UCSD-AML1 (cell line): Measurements from ENCODE around the gene SLC12A3.

Source experiments
- DNase-seq: peaks from one replicate; lab custom pipeline; 2025; ENCODE audit not compliant: unreplicated experiment; lab: John Stamatoyannopoulos, UW

Gene SLC12A3

GRCh38 chr16:56848029-56848936, 16.7 kb upstream of the SLC12A3 start:
- DNase-seq = no peak

DNA sequence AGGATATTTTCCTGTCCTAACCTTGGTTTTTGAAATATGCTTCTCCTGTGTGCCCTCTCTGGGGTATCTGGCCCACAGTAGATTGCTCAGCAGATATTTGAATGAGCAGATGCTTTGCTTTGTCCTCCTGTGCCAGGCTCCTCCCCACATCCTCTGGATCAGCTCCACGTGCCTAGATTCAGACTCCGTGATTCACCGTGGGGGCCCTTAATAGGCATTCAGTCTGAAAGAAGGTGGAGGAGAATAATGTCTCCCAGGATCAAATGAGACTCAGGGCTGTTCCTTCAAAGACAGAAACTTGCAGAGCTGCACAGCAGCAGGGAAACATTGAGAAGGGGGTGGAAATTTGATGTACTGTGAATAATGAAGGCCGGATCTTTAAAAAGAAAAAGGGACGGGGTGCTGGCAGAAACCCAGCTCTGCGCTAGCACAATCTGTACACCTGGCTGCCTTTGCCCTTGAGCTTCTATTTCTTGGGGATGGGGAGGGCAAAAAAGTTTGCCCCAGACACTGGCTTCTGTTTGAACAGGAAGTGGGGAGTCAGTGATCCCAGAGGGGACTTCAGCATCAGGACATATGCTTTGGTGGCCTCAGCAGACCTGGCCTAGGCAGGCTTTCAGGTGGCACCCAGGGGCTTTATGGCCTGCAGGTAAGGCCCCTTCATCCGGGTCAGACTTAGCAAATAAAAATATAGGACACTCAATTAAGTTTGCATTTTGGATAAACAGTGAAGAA, 15.9 kb upstream of the SLC12A3 start:
- DNase-seq = no peak

DNA sequence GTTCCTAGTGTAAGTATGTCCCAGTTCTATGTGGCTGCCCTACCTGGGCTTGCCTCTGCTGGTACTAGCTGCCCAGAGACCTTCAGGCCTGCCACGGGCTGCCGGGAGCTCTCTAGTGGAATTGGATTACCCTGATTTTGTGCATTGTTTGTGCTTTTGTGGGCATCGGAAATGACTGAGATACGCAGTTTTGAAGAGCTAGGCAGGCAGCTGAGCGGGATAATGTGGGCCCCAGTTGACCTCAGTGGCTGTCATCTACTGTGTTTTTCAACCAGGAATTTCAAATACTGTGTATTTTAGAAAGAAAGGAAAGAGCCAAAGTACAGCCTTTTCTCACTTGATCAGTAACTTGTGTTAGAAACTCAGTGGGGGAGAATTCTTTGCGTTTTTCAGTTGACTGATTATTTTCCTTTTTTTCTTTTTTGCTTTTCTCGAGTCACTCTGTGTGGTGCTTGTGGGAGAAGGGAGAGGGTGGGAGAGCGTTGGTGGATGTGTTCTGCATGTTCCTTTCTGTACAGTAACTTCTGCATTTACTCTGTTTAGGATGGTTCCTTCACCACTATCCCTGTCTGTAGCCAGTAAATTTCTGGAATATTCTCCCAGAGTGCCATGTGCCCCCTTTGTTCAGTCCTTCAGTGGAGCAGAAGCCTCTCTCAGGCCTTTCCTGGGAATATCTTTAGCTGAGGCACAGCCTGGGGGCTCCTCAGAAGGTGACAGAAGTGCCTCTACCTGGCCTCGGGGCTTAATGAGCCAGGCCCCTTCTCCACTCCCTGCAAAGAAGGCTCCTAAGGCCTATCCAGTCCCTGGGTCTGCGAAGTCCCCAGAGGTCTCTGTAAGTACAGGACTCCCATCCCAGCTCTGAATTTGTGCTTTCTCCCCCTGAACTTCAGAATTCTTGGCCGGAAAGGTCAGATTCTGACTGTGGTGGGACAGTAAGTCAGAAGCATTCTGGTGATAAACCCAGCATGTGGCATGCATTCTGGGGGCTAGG, 15.0 kb upstream of the SLC12A3 start:
- no peak for DNase-seq

DNA sequence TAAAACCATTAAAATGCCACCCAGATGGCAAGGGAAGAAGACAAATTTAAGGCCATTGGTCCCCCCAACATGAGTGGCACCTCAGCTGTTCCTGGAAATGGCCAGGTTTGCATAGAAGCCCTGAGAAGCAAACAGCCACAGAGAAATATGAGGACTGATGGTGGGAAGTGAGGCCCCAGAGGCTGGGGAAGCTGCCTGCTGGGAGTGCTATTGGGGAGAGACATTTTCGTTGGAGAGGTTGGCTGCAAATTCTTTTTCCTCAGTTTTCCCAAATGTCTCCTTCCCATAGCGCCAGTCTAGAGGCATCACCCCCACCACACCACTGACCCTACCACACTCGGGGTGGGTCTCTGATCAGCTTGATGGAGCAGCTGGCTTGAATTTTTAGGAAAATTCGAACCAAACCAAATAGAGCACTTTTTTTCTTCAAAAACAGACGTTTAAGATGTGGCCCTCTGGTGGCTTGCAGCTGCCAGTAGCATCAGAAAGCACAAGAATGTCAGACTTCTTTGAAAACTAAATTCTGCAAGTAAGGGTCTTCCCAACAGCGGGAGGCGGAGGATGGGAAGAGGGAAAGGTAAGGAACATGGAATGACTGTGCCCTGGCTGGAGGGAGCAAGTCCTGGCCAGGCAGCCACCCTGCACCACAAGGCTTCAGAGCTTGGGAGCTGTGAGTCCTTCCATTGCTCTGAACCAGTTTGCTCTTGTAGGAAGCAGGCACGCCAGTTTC, 13.2 kb upstream of the SLC12A3 start:
- DNase-seq = peak; percentile 37

DNA sequence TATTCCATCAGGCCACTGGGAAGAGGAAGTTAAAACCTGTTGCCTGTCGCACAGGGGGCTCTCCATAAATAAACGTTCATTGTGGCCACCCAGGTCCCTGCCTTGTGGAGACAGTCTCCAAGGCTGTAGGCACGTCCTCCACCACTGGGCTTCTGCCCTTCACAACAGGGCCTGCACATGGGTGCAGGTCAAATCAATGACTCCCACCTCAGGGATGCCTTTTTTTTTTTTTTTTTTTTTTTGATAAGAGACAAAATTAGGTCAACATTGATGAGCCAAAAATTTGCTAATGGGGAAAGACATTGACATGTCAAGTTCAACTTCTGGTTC, 12.6 kb upstream of the SLC12A3 start:
- DNase-seq = no peak

- DNase-seq = no peak
Measured at GRCh38 chr16:56852968-56853367, 12.0 kb upstream of the SLC12A3 start.

- no peak for DNase-seq
Measured at GRCh38 chr16:56855201-56855600, 9.8 kb upstream of the SLC12A3 start.

GRCh38 chr16:56855946-56856345, 9.1 kb upstream of the SLC12A3 start:
- DNase-seq = no peak

DNA sequence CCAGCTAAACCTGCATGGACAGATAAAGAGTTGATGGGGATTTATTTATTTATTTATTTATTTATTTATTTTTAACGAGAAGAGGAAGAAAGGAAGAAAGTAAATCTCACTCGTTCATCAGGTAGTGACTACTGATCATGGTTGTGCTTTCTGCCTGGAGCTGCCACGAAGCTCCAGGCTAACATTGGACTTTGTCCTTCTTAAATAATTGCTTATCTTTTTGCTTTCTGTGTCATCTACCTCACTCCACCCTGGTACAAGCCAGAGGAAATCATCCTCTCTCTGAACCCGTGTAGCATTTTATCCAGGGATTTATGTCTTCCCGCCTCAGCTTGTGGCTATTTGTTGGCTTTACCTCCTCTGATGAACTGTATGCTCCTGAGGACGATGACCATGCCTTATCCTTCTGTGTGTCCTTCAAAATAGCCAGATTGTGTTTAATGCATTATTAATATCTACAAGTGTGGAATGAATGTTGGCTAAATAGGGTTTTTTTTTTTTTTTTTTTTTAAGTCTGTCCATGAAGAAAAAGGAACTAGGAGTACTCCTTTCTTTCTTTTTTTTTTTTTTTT, 8.0 kb upstream of the SLC12A3 start:
- no peak for DNase-seq

GRCh38 chr16:56858374-56858773, 6.6 kb upstream of the SLC12A3 start:
- no peak for DNase-seq

GRCh38 chr16:56859636-56860035, 5.4 kb upstream of the SLC12A3 start:
- no peak for DNase-seq

DNA sequence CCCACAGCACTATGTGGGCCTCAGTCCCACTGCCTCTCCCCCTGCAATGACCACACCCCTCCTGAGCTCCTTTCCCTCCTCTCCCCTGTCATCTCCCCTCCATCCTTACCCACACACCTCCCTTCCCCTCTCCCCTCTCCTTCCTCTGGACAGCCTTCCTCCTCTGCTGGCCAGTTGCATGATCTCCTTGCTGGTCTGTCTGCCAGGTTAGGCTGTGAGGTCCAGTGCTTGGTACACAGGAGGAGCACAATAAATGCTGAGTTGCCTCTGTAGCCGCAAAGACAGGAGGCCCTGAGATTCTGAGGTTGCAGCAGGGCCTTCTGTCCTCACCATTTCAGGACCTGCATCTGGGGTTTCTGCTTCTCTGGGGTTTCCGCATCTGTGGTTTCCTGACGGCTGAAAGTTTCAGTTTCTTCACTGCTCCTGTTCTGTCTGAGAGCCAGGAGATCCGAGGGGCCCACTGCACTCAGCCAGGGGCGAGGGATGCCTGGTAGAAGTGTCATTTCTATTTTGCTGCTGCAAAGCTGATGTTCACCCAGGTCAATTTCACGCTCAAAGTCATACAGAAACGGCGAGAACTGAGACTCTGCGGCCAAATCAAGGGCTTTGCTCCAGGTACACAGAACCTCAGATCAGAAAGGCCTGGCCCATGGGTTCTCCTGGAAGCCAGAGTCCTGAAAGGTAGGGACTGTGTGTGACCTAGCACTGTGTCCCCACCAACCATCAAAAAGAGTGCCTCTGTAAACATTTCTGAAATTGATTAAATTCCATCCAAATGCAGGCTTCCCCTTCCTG, 4.6 kb upstream of the SLC12A3 start:
- DNase-seq = no peak

- no peak for DNase-seq
Measured at GRCh38 chr16:56861092-56861610, 3.9 kb upstream of the SLC12A3 start.

- DNase-seq = no peak
Measured at GRCh38 chr16:56861756-56862155, 3.3 kb upstream of the SLC12A3 start.

DNA sequence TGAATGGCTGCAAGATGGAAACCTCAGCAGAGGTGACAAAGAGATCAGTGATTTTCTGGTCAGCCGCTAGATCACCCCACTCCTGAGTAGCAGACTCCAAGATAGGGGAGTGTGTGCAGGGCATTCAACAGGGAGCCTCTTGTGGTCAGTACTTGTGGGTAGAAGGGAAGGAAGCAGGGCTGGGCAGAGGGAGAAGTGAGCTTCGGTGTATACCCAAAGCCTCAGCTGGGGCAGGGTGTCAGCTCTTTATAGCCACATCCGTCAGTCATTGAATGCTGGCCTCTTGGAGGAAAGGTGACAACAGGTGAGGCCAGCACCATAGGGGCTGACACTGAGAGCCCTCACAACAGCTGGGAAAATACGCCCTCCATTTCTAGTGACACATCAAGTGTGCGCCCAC, 2.2 kb upstream of the SLC12A3 start:
- peak; percentile 61 for DNase-seq

DNA sequence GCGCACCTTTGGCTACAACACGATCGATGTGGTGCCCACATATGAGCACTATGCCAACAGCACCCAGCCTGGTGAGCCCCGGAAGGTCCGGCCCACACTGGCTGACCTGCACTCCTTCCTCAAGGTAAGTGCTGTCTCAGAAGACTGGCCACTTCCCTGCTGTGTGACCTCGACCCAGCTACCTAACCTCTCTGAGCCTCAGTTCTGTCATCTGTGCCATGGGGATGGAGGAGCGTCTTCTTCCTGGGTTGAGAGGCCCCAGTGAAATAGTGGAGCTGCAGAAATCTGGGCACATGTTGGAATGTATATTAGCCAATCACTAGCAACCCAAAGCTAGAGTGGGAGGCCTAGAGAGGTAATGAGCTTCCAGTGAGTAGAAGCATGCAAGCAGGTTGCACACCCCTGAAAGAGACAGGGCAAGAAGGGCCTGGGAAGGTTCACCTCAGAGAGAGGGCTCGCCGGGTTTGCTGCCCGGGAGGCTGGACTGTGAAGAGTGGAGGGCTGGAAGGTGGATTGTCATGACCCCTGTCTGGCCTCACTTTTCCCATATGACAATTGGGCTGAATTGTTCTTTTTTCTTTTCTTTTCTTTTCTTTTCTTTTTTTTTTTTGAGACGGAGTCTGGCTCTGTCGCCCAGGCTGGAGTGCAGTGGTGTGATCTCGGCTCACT, 521 bp downstream of the SLC12A3 start:
- DNase-seq = no peak

- DNase-seq = no peak
Measured at GRCh38 chr16:56866955-56867830, 2.2 kb downstream of the SLC12A3 start.

DNA sequence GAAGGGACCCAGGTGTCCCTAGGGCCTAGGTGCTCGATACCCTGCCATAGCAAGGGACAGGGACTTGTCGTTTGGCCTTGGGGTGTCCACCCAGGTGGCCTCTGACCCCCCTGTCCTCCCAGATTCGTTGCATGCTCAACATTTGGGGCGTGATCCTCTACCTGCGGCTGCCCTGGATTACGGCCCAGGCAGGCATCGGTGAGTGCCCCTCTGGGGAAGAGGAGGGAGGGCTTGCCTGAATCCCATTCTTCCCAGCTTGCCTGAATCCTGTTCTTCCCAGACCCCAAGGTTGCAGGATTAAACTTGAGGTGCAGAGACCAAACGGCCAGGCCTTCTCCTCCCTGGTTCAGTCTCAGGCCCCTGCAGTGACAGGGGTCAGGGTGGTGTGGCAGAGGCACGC, 3.2 kb downstream of the SLC12A3 start:
- DNase-seq = no peak
